ENCODE measurements around the gene GOLGA6L9.
"Not testable (repeated sequence)": the region's sequence is repeated elsewhere in the genome, so short reads cannot be mapped to it uniquely, and the experiment has no call there.

The GOLGA6L9 gene

GRCh38 chr15:82469381-82469780, 39.8 kb downstream of the GOLGA6L9 start:
- DNase-seq (ENCODE audit: low spot score) = not testable (repeated sequence)

GRCh38 chr15:82472269-82472982, 42.8 kb downstream of the GOLGA6L9 start:
- peak; percentile 4 for DNase-seq (ENCODE audit: low spot score)

GRCh38 chr15:82474596-82475325, 45.1 kb downstream of the GOLGA6L9 start:
- DNase-seq (ENCODE audit: low spot score) = not testable (repeated sequence)

DNA sequence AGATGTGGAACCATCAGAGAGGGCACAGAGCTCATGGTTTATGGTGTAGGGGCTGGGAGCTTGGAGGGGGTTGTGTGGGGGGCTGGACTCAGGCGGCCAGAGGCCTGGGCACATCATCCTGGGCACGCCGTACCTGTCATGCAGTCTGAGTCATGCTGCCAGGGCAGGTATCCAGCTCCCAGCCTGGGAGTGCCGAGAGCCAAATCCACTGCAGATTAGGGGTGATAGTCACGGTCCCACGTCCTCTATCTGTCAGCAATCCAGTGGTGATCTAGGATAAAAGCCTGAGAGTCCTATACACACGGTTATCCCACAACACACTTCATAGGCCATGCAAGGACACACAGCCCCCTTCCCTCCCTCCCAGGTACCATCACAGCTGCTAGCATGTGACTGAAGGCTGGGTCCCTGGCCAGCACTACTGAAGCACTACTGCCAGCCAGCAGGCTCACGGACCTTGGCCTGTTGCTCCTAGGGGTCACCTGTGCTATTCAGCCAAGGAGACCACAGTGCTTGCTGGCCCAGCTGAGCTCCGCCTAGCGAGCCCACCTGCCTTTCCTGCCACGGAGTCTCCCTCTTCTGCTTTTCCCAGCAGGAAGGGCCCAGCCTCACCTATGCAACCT, 45.8 kb downstream of the GOLGA6L9 start:
- DNase-seq (ENCODE audit: low spot score) = not testable (repeated sequence)

DNA sequence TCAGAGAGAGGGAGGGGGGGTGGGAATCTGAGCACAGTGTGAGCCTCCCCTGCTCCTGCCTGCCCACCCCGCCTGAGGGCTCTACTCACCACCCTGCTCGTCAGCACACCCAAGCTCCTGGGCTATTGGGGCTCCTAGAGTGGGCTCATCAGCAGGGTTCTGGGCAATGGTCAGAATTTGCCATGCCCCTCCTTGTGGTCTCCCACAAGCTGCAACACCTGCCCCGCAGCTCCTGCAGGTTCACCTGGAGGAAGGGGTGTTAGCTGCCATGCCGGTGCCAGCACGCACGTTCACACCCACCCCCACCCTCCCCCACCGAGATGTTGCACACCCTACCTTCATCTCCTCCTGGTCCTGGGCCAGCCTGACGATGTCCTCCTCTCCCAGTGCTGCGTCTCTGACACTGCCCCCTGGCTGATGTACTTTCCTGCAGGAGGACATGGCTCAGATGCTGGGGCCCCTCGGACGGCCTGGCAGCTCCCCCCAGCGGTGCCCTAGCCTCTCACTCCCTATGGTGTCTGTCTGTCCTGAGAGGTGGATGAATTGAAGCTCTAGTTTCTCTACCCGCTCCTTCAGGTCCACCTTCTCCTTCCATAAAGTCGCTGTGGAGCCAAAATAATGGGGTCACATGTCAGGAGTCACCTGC, 47.2 kb downstream of the GOLGA6L9 start:
- DNase-seq (ENCODE audit: low spot score) = not testable (repeated sequence)

GRCh38 chr15:82477343-82478057, 47.9 kb downstream of the GOLGA6L9 start:
- not testable (repeated sequence) for DNase-seq (ENCODE audit: low spot score)

Measured in hematopoietic multipotent progenitor cell treated with erythropoietin and hydrocortisone succinate and interleukin-3 and kit ligand, for 15 days (in vitro differentiated cells).